IMR-90 (cell line): ENCODE data around the gene ASCL5. TPM values are rescaled to one million over a fixed set of nuclear protein-coding genes. Genes with fewer than 3 reads are reported as not detected.

Experiments
- ATAC-seq: fragments of 200-7000 bp; cut with Tn5 transposase; 2 replicates; pipeline ENCODE4 v1.9.1; 2020; ENCODE audit warnings: low read depth, mild to moderate bottlenecking, moderate library complexity
- BruUV-seq: library from RNA; stranded (reverse); fragments of 400-500 nt; replicated peaks from 2 replicates; lab custom pipeline; 2021; lab: Mats Ljungman, UMichigan
- CTCF ChIA-PET: fragments of 300-600 bp; formaldehyde crosslinking; extraction: SDS; loops from one replicate; lab custom pipeline; 2021; ENCODE audit warnings: antibody characterized with exemption; lab: Yijun Ruan, JAX
- POLR2A ChIA-PET: fragments of 300-600 bp; sonication (Branson Sonifier 250); formaldehyde crosslinking; loops from one replicate; lab custom pipeline; 2022; ENCODE audit warnings: antibody characterized with exemption; ENCODE audit not compliant: unreplicated experiment; lab: Charles Lee
- DNase-seq: peaks from one replicate; pipeline ENCODE4 v3.0.0; 2013
- H2AFZ ChIP-seq: replicated peaks from 2 replicates; pipeline ENCODE3; 2013; ENCODE audit warnings: low read length, mild to moderate bottlenecking; ENCODE audit not compliant: poor library complexity
- H2AK5ac ChIP-seq: 2 replicates; pipeline ENCODE4 v1.6.1; 2013; ENCODE audit warnings: low read depth, low read length, inconsistent platforms
- H2AK9ac ChIP-seq: replicated peaks from 2 replicates; pipeline ENCODE3; 2013; ENCODE audit warnings: mild to moderate bottlenecking, low read depth, low read length, moderate library complexity; ENCODE audit not compliant: poor library complexity
- H2BK120ac ChIP-seq: 2 replicates; pipeline ENCODE4 v1.6.1; 2013; ENCODE audit warnings: low read depth, low read length, inconsistent platforms
- H2BK15ac ChIP-seq: 3 replicates; pipeline ENCODE4 v1.6.1; 2013; ENCODE audit warnings: low read depth, low read length, inconsistent platforms
- H2BK20ac ChIP-seq: 2 replicates; pipeline ENCODE4 v1.6.1; 2013; ENCODE audit warnings: low read depth, mild to moderate bottlenecking, inconsistent platforms, low read length, moderate library complexity
- H2BK5ac ChIP-seq: 2 replicates; pipeline ENCODE4 v1.6.1; 2013; ENCODE audit warnings: mild to moderate bottlenecking, low read depth, low read length, inconsistent platforms; ENCODE audit not compliant: poor library complexity, severe bottlenecking
- H3K14ac ChIP-seq: replicated peaks from 2 replicates; pipeline ENCODE4 v1.6.1; 2013; ENCODE audit warnings: low read depth, low read length, inconsistent platforms
- H3K18ac ChIP-seq: 2 replicates; pipeline ENCODE4 v1.6.1; 2013; ENCODE audit warnings: low read depth, low read length, control low read depth
- H3K23ac ChIP-seq: 2 replicates; pipeline ENCODE4 v1.6.1; 2013; ENCODE audit warnings: low read depth, low read length, inconsistent platforms
- H3K27ac ChIP-seq: 2 replicates; pipeline ENCODE4 v1.5.1; 2013; ENCODE audit warnings: mild to moderate bottlenecking, control low read depth, low read length; ENCODE audit not compliant: insufficient read depth
- H3K27me3 ChIP-seq: 2 replicates; pipeline ENCODE4 v1.6.1; 2013; ENCODE audit warnings: low read length; ENCODE audit not compliant: control insufficient read depth, insufficient read depth
- H3K36me3 ChIP-seq: 2 replicates; pipeline ENCODE4 v1.6.1; 2013; ENCODE audit warnings: low read length, mixed read lengths; ENCODE audit not compliant: control insufficient read depth, insufficient read depth
- H3K4ac ChIP-seq: 2 replicates; pipeline ENCODE4 v1.6.1; 2013; ENCODE audit warnings: low read depth, low read length, inconsistent platforms
- H3K4me1 ChIP-seq: 2 replicates; pipeline ENCODE4 v1.6.1; 2013; ENCODE audit warnings: low read length, mixed read lengths; ENCODE audit not compliant: control insufficient read depth, insufficient read depth
- H3K4me2 ChIP-seq: 2 replicates; pipeline ENCODE4 v1.6.1; 2013; ENCODE audit warnings: low read depth, mild to moderate bottlenecking, control low read depth, low read length, moderate library complexity
- H3K4me3 ChIP-seq: 2 replicates; pipeline ENCODE4 v1.5.1; 2013; ENCODE audit warnings: low read depth, mild to moderate bottlenecking, control low read depth, low read length, moderate library complexity; ENCODE audit not compliant: insufficient read depth
- H3K56ac ChIP-seq: 2 replicates; pipeline ENCODE4 v1.6.1; 2013; ENCODE audit warnings: low read length, inconsistent platforms; ENCODE audit not compliant: insufficient read depth; ENCODE audit errors: extremely low read depth
- H3K79me1 ChIP-seq, 2 experiments: 2 replicates each; pipeline ENCODE4 v1.6.1; 2013; ENCODE audit warnings: low read length in 2 of 2, inconsistent platforms in 1 of 2, low read depth in 1 of 2
- H3K9ac ChIP-seq: 2 replicates; pipeline ENCODE4 v1.6.1; 2013; ENCODE audit warnings: low read depth, low read length, control low read depth
- H3K9me1 ChIP-seq: 2 replicates; pipeline ENCODE4 v1.6.1; 2013; ENCODE audit warnings: low read length, inconsistent platforms; ENCODE audit not compliant: insufficient read depth
- H3K9me3 ChIP-seq: 2 replicates; pipeline ENCODE4 v1.6.1; 2013; ENCODE audit warnings: low read length; ENCODE audit not compliant: control insufficient read depth, insufficient read depth
- H4K20me1 ChIP-seq: 2 replicates; pipeline ENCODE4 v1.6.1; 2013; ENCODE audit warnings: low read length, inconsistent platforms; ENCODE audit not compliant: insufficient read depth
- H4K5ac ChIP-seq: 2 replicates; pipeline ENCODE4 v1.6.1; 2013; ENCODE audit warnings: mild to moderate bottlenecking, low read depth, low read length, control low read depth
- H4K8ac ChIP-seq, 2 experiments: 2 replicates each; pipeline ENCODE4 v1.6.1; 2013; ENCODE audit warnings: low read depth in 2 of 2, low read length in 2 of 2, control low read depth in 1 of 2, inconsistent platforms in 1 of 2
- H4K91ac ChIP-seq: 2 replicates; pipeline ENCODE4 v1.6.1; 2013; ENCODE audit warnings: low read depth, low read length, inconsistent platforms; ENCODE audit not compliant: insufficient read depth
- BHLHE40 ChIP-seq: fragments of 150-350 bp; IDR thresholded peaks from 2 replicates; pipeline ENCODE4 v1.6.1; 2016; ENCODE audit warnings: mild to moderate bottlenecking, low read depth, low read length
- CEBPB ChIP-seq: IDR thresholded peaks from 2 replicates; pipeline ENCODE4 v1.6.1; 2012; ENCODE audit warnings: low read depth, low read length, improper control_type of control experiment
- CHD1 ChIP-seq: IDR thresholded peaks from 2 replicates; pipeline ENCODE4 v1.6.1; 2012; ENCODE audit warnings: low read depth, low read length, improper control_type of control experiment
- CTCF ChIP-seq: conservative IDR thresholded peaks from 2 replicates; pipeline ENCODE4 v1.5.1; 2012; ENCODE audit warnings: mild to moderate bottlenecking, low read depth, low read length, improper control_type of control experiment
- ELK1 ChIP-seq: fragments of 150-350 bp; IDR thresholded peaks from 2 replicates; pipeline ENCODE4 v1.6.1; 2016; ENCODE audit warnings: low read depth, mild to moderate bottlenecking, low read length, moderate library complexity, borderline replicate concordance
- FOS ChIP-seq: fragments of 150-350 bp; IDR thresholded peaks from 2 replicates; pipeline ENCODE4 v1.6.1; 2016; ENCODE audit warnings: low read depth, low read length
- MAFK ChIP-seq: IDR thresholded peaks from 2 replicates; pipeline ENCODE4 v1.6.1; 2012; ENCODE audit warnings: low read depth, low read length, improper control_type of control experiment
- MAZ ChIP-seq: IDR thresholded peaks from 2 replicates; pipeline ENCODE4 v1.6.1; 2012; ENCODE audit warnings: low read depth, mild to moderate bottlenecking, low read length, improper control_type of control experiment, moderate library complexity, borderline replicate concordance
- MXI1 ChIP-seq: IDR thresholded peaks from 2 replicates; pipeline ENCODE4 v1.6.1; 2012; ENCODE audit warnings: low read depth, mild to moderate bottlenecking, low read length, moderate library complexity, borderline replicate concordance
- NFE2L2 ChIP-seq: fragments of 150-350 bp; IDR thresholded peaks from 2 replicates; pipeline ENCODE4 v1.6.1; 2016; ENCODE audit warnings: low read depth, mild to moderate bottlenecking, low read length
- POLR2A ChIP-seq: IDR thresholded peaks from 2 replicates; pipeline ENCODE4 v1.6.1; 2012; ENCODE audit warnings: mild to moderate bottlenecking, low read depth, low read length
- RCOR1 ChIP-seq: IDR thresholded peaks from 2 replicates; pipeline ENCODE4 v1.6.1; 2012; ENCODE audit warnings: mild to moderate bottlenecking, low read length, improper control_type of control experiment; ENCODE audit not compliant: insufficient replicate concordance
- RFX5 ChIP-seq: IDR thresholded peaks from 2 replicates; pipeline ENCODE4 v1.8.0; 2012; ENCODE audit warnings: low read depth, mild to moderate bottlenecking, low read length, moderate library complexity
- SMC3 ChIP-seq: fragments of 150-350 bp; IDR thresholded peaks from 2 replicates; pipeline ENCODE4 v1.6.1; 2016; ENCODE audit warnings: low read depth, mild to moderate bottlenecking, antibody characterized with exemption, low read length, moderate library complexity
- USF2 ChIP-seq: fragments of 150-350 bp; IDR thresholded peaks from 2 replicates; pipeline ENCODE4 v1.6.1; 2017; ENCODE audit warnings: mild to moderate bottlenecking, antibody characterized with exemption, low read length, low read depth
- whole genome bisulfite sequencing, 2 experiments: methylation state at CpG; one replicate each; pipeline versions ENCODE4 v1.1.5 to v1.1.7; 2013; ENCODE audit warnings: missing lambda C conversion rate in 2 of 2; ENCODE audit not compliant: insufficient read length in 1 of 2; ENCODE audit errors: extremely low coverage in 2 of 2; 5-methylcytosine and 5-hydroxymethylcytosine counted together
- dilution Hi-C: fragments of 300-500 bp; cut with HindIII; formaldehyde crosslinking; loops from one replicate; pipeline ENCODE4 v1.14.3; 2018; ENCODE audit warnings: low sequenced_read_pairs; ENCODE audit not compliant: unreplicated experiment
- in situ Hi-C: fragments of 300-500 bp; cut with MboI; formaldehyde crosslinking; loops from 3 replicates; pipeline ENCODE4 v1.14.3; 2019; ENCODE audit warnings: low sequenced_read_pairs, inconsistent platforms, mixed read lengths
- intact Hi-C: fragments of 100-400 bp; cut with micrococcal nuclease; formaldehyde crosslinking; loops from 2 replicates; pipeline ENCODE4 v1.10.0; 2022
- polyA plus RNA-seq, 3 experiments: library from polyadenylated mRNA; depleted of rRNA; stranded (reverse); fragments of >200 nt; gene quantifications; 2 replicates each; pipeline ENCODE4 v1.2.3, GENCODE V29; 2012; ENCODE audit warnings: low replicate concordance in 1 of 3
- total RNA-seq: library from RNA; depleted of rRNA; stranded (reverse); fragments of >200 nt; gene quantifications from 2 replicates; pipeline ENCODE4 v1.2.3, GENCODE V29; 2012

Gene ASCL5
- total and polyA plus RNA-seq, 2 of the 4 experiments (the other 2 are of a cell fraction): not detected

GRCh38 chr1:201140941-201141260 is 13.9 kb upstream of the ASCL5 start:
- BruUV-seq: no TSS peak
- ChIA-PET CTCF (no interaction called here), POLR2A (no interaction called here)
- no peak overlapping the region for H3K23ac ChIP-seq
- no peak overlapping the region for H3K18ac ChIP-seq
- H3K4ac ChIP-seq: no peak overlapping the region
- no peak overlapping the region for H3K4me3 ChIP-seq
- H3K36me3 ChIP-seq: peaks cover 63% of the 10 kb centered on the region
- intact Hi-C loops: no loop called here
- ATAC-seq (no peak), DNase-seq (no peak)
- H3K27me3 ChIP-seq: no peaks in the 10 kb centered on the region
- H2AFZ ChIP-seq: no peak overlapping the region
- peaks cover 13% of the 10 kb centered on the region for H3K4me1 ChIP-seq
- in situ Hi-C loops: no loop called here
- dilution Hi-C loops: no loop called here
- TF ChIP-seq MAFK (no peak), RFX5 (no peak), MAZ (no peak), POLR2A (no peak), CEBPB (no peak), USF2 (no peak), BHLHE40 (no peak), NFE2L2 (no peak), ELK1 (no peak), FOS (no peak), MXI1 (no peak), CTCF (no peak), RCOR1 (no peak), CHD1 (no peak), SMC3 (no peak)
- H3K56ac ChIP-seq: no peak overlapping the region
- H4K91ac ChIP-seq: no peak overlapping the region
- WGBS, 2 experiments: 80% methylated on average over 2 of the region's 8 CpGs; no CpG with 5 or more reads in 1 of the 2 experiments
- H3K9me1 ChIP-seq: peaks cover 22% of the 10 kb centered on the region
- no peak overlapping the region for H3K27ac ChIP-seq
- no peak overlapping the region for H2AK5ac ChIP-seq
- no peak overlapping the region for H3K4me2 ChIP-seq
- H3K14ac ChIP-seq: no peak overlapping the region
- no peak overlapping the region for H2BK120ac ChIP-seq
- no peak overlapping the region for H2BK15ac ChIP-seq
- H3K9ac ChIP-seq: no peak overlapping the region
- no peak overlapping the region for H4K5ac ChIP-seq
- peaks cover 30% of the 10 kb centered on the region for H4K20me1 ChIP-seq
- H3K79me1 ChIP-seq: peaks cover 0 to 15% of the 10 kb centered on the region in 2 experiments; a peak in 2 of 4 replicates
- no peak overlapping the region for H2AK9ac ChIP-seq
- H2BK5ac ChIP-seq: no peak overlapping the region
- H2BK20ac ChIP-seq: no peak overlapping the region
- no peak overlapping the region for H4K8ac ChIP-seq
- no peaks in the 10 kb centered on the region for H3K9me3 ChIP-seq
